Endothelial cell (in vitro differentiated cells): Measurements from ENCODE around the gene SRSF8. TPM values are rescaled to one million over a fixed set of nuclear protein-coding genes. Genes with fewer than 3 reads are reported as not detected.
A peak's percentile ranks its signal among the peaks of the same experiment; 100 is the strongest.
"Not testable (repeated sequence)": the region's sequence is repeated elsewhere in the genome, so short reads cannot be mapped to it uniquely, and the experiment has no call there.

ENCODE experiments used
- DNase-seq: peaks from one replicate; pipeline ENCODE4 v3.0.0; 2021; ENCODE audit warnings: low spot score
- H3K27ac Mint-ChIP-seq: one replicate; pipeline ENCODE4 v1.8.0; 2021; ENCODE audit warnings: mixed read lengths, inconsistent platforms; ENCODE audit not compliant: unreplicated experiment
- H3K27me3 Mint-ChIP-seq: one replicate; pipeline ENCODE4 v1.8.0; 2021; ENCODE audit warnings: mild to moderate bottlenecking, moderate library complexity, mixed read lengths, inconsistent platforms; ENCODE audit not compliant: unreplicated experiment
- H3K36me3 Mint-ChIP-seq: one replicate; pipeline ENCODE4 v1.8.0; 2021; ENCODE audit warnings: mild to moderate bottlenecking, low read depth, mixed read lengths, inconsistent platforms; ENCODE audit not compliant: unreplicated experiment
- H3K4me1 Mint-ChIP-seq: one replicate; pipeline ENCODE4 v1.8.0; 2021; ENCODE audit warnings: mild to moderate bottlenecking, mixed read lengths, inconsistent platforms; ENCODE audit not compliant: unreplicated experiment
- H3K4me3 Mint-ChIP-seq: one replicate; pipeline ENCODE4 v1.8.0; 2021; ENCODE audit warnings: mild to moderate bottlenecking, mixed read lengths, inconsistent platforms; ENCODE audit not compliant: unreplicated experiment
- H3K9me3 Mint-ChIP-seq: one replicate; pipeline ENCODE4 v1.8.0; 2021; ENCODE audit warnings: mixed read lengths, inconsistent platforms; ENCODE audit not compliant: unreplicated experiment
- CTCF ChIP-seq: fragments of 200-600 bp; sonication (generic); IDR thresholded peaks from one replicate; pipeline ENCODE4 v1.5.0; 2021; ENCODE audit warnings: antibody characterized with exemption; ENCODE audit not compliant: unreplicated experiment
- total RNA-seq: library from RNA; stranded (reverse); fragmentation: NEBNext Ultra II Directional; extraction: Animal tissue kit (Norgen Biotek cat#: 25700); gene quantifications from one replicate; pipeline ENCODE4 v1.2.1, GENCODE V29; 2021; ENCODE audit not compliant: unreplicated experiment

Gene SRSF8
- total RNA-seq, 1 donor from 2014 or later: 25.2 TPM

- Mint-ChIP-seq H3K4me1 (peaks cover 34% of the 10 kb centered on the region), H3K9me3 (no peaks in the 10 kb centered on the region), H3K4me3 (no peak overlapping the region), H3K27me3 (peaks cover 6% of the 10 kb centered on the region), H3K27ac (no peak overlapping the region), H3K36me3 (no peaks in the 10 kb centered on the region)
- TF ChIP-seq CTCF: no peak
- DNase-seq: no peak
These were observed 38.1 kb downstream of the SRSF8 start for GRCh38 chr11:95104856-95105255.

DNA sequence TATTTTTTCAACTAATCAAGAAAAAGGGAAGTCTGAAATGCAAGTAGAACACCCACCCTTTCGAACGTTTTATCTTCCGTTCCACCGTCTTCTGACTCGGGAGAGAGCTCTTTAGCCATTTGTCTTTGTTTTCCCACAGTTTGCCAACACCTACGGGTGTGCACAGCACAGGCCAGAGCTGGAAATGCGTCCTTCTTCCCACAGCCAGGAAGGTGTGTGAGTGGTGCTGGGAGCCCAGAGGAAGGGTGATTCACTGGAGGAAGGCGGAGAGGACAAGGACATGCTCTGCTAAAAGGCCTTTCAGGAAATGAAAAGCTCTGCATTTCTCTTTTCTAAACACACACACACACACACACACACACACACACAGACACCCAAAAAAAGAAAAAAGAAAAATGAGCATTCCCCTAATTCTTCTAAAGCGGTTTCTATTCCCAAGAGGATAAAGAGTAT, 41.5 kb downstream of the SRSF8 start:
- TF ChIP-seq CTCF: no peak
- H3K4me1 Mint-ChIP-seq: peaks cover 50% of the 10 kb centered on the region
- peak overlapping the region; percentile 88 for H3K27ac Mint-ChIP-seq
- H3K4me3 Mint-ChIP-seq: no peak overlapping the region
- peaks cover 6% of the 10 kb centered on the region for H3K27me3 Mint-ChIP-seq
- peaks cover 6% of the 10 kb centered on the region for H3K9me3 Mint-ChIP-seq
- DNase-seq: peak; percentile 14
- H3K36me3 Mint-ChIP-seq: peaks cover 8% of the 10 kb centered on the region

- TF ChIP-seq CTCF: no peak
- H3K36me3 Mint-ChIP-seq: peaks cover 8% of the 10 kb centered on the region
- peaks cover 50% of the 10 kb centered on the region for H3K4me1 Mint-ChIP-seq
- peaks cover 6% of the 10 kb centered on the region for H3K9me3 Mint-ChIP-seq
- H3K27me3 Mint-ChIP-seq: peaks cover 7% of the 10 kb centered on the region
- DNase-seq: no peak
- no peak overlapping the region for H3K27ac Mint-ChIP-seq
- H3K4me3 Mint-ChIP-seq: no peak overlapping the region
These were observed 42.2 kb downstream of the SRSF8 start for GRCh38 chr11:95108671-95109551.

GRCh38 chr11:95111471-95111870, 44.8 kb downstream of the SRSF8 start:
- DNase-seq, H3K27ac Mint-ChIP-seq, H3K4me3 Mint-ChIP-seq, H3K9me3 Mint-ChIP-seq, H3K27me3 Mint-ChIP-seq, H3K36me3 Mint-ChIP-seq: not testable (repeated sequence)
- peaks cover 47% of the 10 kb centered on the region for H3K4me1 Mint-ChIP-seq

- DNase-seq: no peak
- H3K4me1 Mint-ChIP-seq: peaks cover 43% of the 10 kb centered on the region
- TF ChIP-seq CTCF: no peak
- peaks cover 6% of the 10 kb centered on the region for H3K9me3 Mint-ChIP-seq
- H3K4me3 Mint-ChIP-seq: no peak overlapping the region
- peaks cover 6% of the 10 kb centered on the region for H3K27me3 Mint-ChIP-seq
- H3K36me3 Mint-ChIP-seq: peaks cover 8% of the 10 kb centered on the region
- H3K27ac Mint-ChIP-seq: no peak overlapping the region
These were observed 45.3 kb downstream of the SRSF8 start for GRCh38 chr11:95111923-95112540.
